ENCODE data around the gene RBM46.
A peak's percentile ranks its signal among the peaks of the same experiment; 100 is the strongest.

Gene RBM46

GRCh38 chr4:154781126-154781982 is at the start of gene RBM46:
RBM46 (plus strand) TSS chr4:154781272; CDS start chr4:154796753, 15,481 bp downstream.
- no peak for DNase-seq

GRCh38 chr4:154731756-154732155 is 49.3 kb upstream of the RBM46 start:
- DNase-seq: no peak

DNA sequence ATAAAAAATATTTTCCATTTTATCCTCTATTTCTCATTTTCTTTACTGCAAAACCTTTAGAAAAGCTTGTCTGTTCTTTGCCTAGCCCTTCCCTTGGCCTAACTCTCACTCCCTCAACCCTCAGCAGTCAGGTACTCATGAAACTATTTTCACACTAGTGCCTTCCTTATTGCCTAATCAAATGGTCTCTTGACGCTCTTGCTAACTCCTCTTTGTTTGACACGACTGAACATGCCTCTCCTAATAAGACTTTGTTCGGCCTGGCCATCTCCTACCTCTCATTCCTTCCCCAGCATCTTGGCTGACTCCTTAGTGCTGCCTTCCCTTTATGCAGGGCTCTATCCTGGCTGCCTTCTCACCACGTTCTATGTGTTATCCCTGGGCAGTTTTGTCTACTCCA is 48.4 kb upstream of the RBM46 start:
- no peak for DNase-seq

GRCh38 chr4:154736770-154737169 is 44.3 kb upstream of the RBM46 start:
- no peak for DNase-seq

GRCh38 chr4:154738426-154738825 is 42.6 kb upstream of the RBM46 start:
- DNase-seq: no peak

DNA sequence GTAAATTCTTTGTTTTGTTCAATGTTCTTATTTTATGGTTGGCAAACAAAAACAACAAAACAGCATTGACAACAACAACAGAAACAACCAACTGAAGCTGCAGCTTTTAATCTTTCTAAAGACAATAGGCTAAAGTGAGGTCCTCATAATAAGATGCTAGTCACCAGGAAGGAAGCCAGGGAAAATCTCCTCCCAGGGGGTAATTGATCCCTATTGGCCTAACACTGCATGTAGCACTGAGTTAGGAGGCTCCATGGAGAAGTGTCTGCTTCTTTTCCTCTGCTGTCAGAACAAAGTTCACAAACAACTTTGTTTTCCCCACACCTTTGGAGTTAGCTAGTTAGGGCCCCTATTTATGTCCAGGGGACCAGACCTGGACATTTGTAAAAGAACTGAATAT is 42.0 kb upstream of the RBM46 start:
- DNase-seq: no peak

GRCh38 chr4:154740462-154740861 is 40.6 kb upstream of the RBM46 start:
- DNase-seq: no peak

DNA sequence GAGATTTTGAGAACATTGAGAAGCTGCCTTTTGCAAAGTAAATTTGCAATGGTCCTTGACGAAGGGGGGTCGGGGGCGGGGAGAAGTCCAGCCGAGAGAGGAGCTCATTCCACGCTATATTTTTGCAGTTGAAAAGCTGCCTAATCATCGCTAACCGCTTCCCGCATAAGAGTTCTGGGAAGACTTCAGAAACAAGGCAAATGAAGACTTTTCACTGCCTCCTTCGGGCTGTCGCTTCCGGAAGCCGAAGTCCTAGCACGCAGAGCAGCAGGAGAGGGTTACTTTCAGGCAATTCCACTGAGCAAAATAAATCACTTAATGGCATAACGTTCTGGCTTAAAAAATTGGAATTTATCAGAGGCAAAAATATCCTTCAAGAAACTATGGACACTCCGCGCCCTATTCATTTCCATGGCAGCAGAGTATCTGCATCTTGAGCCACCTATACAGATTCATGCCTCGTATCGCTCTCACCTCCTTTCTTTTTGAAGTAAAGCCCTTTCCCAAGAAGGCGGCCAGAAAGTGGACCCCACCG is 39.9 kb upstream of the RBM46 start:
- DNase-seq: no peak

- DNase-seq: no peak
Observed at GRCh38 chr4:154741922-154742850, 38.9 kb upstream of the RBM46 start.

GRCh38 chr4:154743683-154744340 is 37.3 kb upstream of the RBM46 start, which contains the start of gene LRAT:
LRAT (plus strand) TSS chr4:154744000; CDS start chr4:154744327, 327 bp downstream.
- DNase-seq: peak; percentile 27

DNA sequence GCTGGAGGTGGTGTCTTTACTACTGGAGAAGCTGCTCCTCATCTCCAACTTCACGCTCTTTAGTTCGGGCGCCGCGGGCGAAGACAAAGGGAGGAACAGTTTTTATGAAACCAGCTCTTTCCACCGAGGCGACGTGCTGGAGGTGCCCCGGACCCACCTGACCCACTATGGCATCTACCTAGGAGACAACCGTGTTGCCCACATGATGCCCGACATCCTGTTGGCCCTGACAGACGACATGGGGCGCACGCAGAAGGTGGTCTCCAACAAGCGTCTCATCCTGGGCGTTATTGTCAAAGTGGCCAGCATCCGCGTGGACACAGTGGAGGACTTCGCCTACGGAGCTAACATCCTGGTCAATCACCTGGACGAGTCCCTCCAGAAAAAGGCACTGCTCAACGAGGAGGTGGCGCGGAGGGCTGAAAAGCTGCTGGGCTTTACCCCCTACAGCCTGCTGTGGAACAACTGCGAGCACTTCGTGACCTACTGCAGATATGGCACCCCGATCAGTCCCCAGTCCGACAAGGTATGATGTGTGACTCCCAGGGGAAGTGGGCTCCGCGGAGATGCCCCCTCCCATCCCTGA is 36.6 kb upstream of the RBM46 start:
- DNase-seq: no peak

DNA sequence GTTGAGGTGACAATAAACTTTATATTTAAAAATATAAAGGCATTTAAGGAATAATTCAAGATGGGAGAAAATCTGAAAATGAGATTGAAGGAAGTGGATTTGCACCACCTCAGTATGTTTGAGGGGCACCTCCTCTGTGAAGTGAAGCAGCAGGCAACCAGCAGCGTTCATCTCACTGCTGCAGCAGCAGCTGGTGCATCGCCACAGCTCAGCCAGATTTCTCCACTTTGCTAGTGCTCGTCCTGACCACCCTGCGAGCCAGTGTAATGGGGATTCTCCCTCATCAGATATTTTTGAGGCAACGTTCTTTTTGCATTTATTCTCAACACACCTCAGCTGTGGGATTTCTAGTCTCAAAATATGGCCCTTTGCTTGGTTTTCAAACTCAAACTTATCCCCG is 23.4 kb upstream of the RBM46 start:
- no peak for DNase-seq

- no peak for DNase-seq
Observed at GRCh38 chr4:154760895-154761294, 20.2 kb upstream of the RBM46 start.

GRCh38 chr4:154778264-154778663 is 2.8 kb upstream of the RBM46 start:
- DNase-seq: no peak

GRCh38 chr4:154779362-154779947 is 1.6 kb upstream of the RBM46 start:
- no peak for DNase-seq

DNA sequence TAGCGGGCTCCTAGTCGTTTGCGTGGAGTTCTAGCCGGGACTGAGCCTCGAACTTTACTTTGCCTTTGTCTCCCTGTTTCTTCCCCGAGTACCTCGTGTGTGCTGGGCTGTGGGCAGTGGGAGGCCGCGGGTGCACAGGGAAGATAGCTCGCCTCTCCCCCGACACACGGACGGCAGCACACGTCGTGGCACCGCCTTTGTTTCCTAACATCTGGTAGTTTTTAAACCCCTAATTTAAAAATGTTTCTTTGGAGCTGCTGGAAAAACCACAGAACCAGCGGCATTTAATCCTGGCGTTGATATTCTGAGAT is 866 bp downstream of the RBM46 start:
- DNase-seq: no peak

- no peak for DNase-seq
Observed at GRCh38 chr4:154807042-154807630, 26.1 kb downstream of the RBM46 start.

DNA sequence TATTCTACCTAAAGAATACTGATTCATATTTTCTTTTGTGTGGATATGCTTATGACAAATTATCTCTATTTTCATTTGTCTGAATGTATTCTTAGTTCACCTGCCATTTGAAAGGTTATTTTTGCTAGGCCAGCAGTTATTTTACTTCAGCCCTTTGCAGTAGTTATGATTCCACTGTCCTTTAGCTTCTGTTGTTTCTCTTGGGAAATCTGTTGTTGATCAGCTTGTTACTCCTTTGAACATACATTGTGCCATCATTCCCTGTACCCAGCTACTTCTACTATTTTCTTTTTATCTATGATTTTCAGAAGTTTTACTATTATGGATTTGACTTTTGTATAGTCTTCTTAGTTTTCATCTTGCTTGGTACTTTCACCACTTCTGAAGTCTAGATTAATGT is 37.2 kb downstream of the RBM46 start:
- DNase-seq: no peak

DNA sequence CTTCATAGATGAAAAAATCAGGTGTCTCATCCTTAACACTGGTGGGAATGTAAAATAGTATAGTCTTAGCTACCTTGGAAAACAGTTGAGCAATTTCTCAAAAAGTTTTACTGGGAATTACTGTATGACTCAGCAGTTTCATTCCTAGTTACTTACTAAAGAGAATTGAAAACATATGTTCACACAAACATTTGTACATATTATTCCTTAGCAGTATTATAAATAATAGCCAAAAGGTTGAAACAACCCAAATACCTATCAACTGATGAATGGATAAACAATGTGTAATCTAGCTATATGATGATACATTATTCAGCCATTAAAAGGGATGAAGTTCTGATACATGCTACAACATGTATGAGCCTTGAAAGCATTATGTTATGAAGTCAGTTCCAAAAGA is 41.7 kb downstream of the RBM46 start:
- DNase-seq: no peak

GRCh38 chr4:154836030-154836429 is 55.0 kb downstream of the RBM46 start:
- no peak for DNase-seq

- no peak for DNase-seq
Observed at GRCh38 chr4:154836513-154836912, 55.4 kb downstream of the RBM46 start.

GRCh38 chr4:154838155-154838554 is 57.1 kb downstream of the RBM46 start:
- DNase-seq: no peak
